HG03378 (cell line): Measurements from ENCODE around the gene ALKBH1.

ENCODE experiments used
- ATAC-seq: cut with Tn5 transposase; IDR thresholded peaks from one replicate; pipeline ENCODE4 v1.9.1; 2021; ENCODE audit warnings: mild to moderate bottlenecking, moderate library complexity; ENCODE audit not compliant: unreplicated experiment

ALKBH1 gene

DNA sequence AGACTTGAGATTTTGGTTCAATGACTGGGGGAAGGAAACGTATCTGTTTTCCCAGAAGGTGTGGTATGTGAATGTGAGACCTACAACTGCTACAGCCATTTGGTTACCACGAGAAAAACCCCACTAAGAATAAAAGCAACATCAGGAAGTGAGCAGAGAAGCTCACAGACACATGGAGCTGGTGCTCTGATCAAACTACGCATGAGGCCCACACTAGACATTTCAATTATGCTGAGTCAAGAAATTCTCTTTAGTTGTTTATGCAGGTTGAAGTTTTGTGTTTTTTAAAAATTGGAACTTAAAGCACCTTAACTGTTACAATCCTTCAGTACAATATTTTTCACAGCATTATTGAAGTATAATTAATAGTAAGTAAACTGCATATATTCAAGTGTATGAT lies 82.5 kb downstream of the ALKBH1 start:
- no peak for ATAC-seq

DNA sequence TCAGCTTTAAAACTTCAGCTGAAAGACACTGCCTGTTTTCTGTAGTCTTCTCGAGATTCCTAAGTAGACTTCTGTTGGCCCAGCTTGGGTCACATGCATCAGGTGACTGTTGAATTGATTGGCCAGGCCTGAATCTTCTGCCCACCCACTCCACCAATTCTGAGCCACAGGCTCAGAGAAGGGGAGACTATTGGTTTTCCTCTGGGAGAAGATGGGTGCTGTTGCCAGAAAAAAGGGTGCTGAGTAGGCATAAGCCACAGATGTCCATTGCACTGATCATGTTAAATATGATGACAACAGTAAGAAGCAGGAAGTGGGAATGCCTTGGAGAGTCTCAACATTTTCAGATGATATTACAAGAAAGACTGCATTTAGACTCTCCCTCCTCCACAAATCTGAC lies 84.6 kb downstream of the ALKBH1 start:
- ATAC-seq: no peak
